K562 (cell line): Measurements from ENCODE around the gene ZNF804A. TPM values are rescaled to one million over a fixed set of nuclear protein-coding genes. Genes with fewer than 3 reads are reported as not detected.
A peak's percentile ranks its signal among the peaks of the same experiment; 100 is the strongest.

Experiments
- ATAC-seq: fragments of 200-7000 bp; cut with Tn5 transposase; 3 replicates; pipeline ENCODE4 v1.9.1; 2020; ENCODE audit warnings: moderate library complexity
- BruUV-seq: library from RNA; stranded (reverse); fragments of 400-500 nt; replicated peaks from 2 replicates; lab custom pipeline; 2021; lab: Mats Ljungman, UMichigan
- CTCF ChIA-PET: fragments of 300-600 bp; formaldehyde crosslinking; extraction: SDS; loops from one replicate; lab custom pipeline; 2021; ENCODE audit warnings: low intra/inter-chr PET ratio; lab: Yijun Ruan, JAX
- POLR2A ChIA-PET: fragments of 300-600, 350-650 bp; sonication (Branson Sonifier 250); formaldehyde crosslinking; extraction: SDS; loops from one replicate; lab custom pipeline; 2021; ENCODE audit warnings: antibody characterized with exemption, inconsistent platforms; lab: Yijun Ruan, JAX
- DNase-seq, 4 experiments: peaks; one replicate each; pipeline versions ENCODE4 v3.0.0 to v3.0.0-alpha.2; 2011 to 2018; ENCODE audit warnings: low spot score in 3 of 4, mixed read lengths in 3 of 4; ENCODE audit errors: extremely low read depth in 1 of 4
- FAIRE-seq: peaks from 2 replicates; lab custom pipeline; 2011; peaks lifted over from hg19 to GRCh38; lab: Jason Lieb, UNC
- H2AFZ ChIP-seq: 2 replicates; pipeline ENCODE4 v1.6.0; 2011; ENCODE audit warnings: low read depth, low read length, control low read depth, inconsistent platforms
- H3K27ac ChIP-seq: fragments of 200-600 bp; 3 replicates; pipeline ENCODE4 v1.8.0; 2011; ENCODE audit warnings: low read depth, mild to moderate bottlenecking, control low read depth, inconsistent platforms, low read length, moderate library complexity, mixed read lengths; ENCODE audit errors: extremely low read depth
- H3K27me3 ChIP-seq, 2 experiments: fragments of 300-600 bp in 1 of 2; 2 replicates in 1 of 2; 3 replicates in 1 of 2; pipeline versions ENCODE4 v1.6.0 to v1.8.0; 2011; ENCODE audit warnings: inconsistent platforms in 2 of 2, low read length in 2 of 2, mild to moderate bottlenecking in 1 of 2, mixed read lengths in 1 of 2, moderate library complexity in 1 of 2; ENCODE audit not compliant: control insufficient read depth in 2 of 2, insufficient read depth in 2 of 2
- H3K36me3 ChIP-seq: fragments of 300-600 bp; 3 replicates; pipeline ENCODE4 v1.8.0; 2011; ENCODE audit warnings: mild to moderate bottlenecking, low read length, inconsistent platforms; ENCODE audit not compliant: control insufficient read depth, insufficient read depth
- H3K4me1 ChIP-seq, 2 experiments: fragments of 200-600 bp in 1 of 2; replicated peaks in 1 of 2; 2 replicates in 1 of 2; 3 replicates in 1 of 2; pipeline versions ENCODE4 v1.5.1 to v1.8.0; 2011; ENCODE audit warnings: inconsistent platforms in 2 of 2, low read length in 2 of 2, mild to moderate bottlenecking in 1 of 2, mixed read lengths in 1 of 2, moderate library complexity in 1 of 2; ENCODE audit not compliant: control insufficient read depth in 2 of 2, insufficient read depth in 2 of 2
- H3K4me2 ChIP-seq: 2 replicates; pipeline ENCODE4 v1.6.1; 2011; ENCODE audit warnings: low read length, control low read depth, inconsistent platforms, mixed read lengths; ENCODE audit not compliant: insufficient read depth
- H3K4me3 ChIP-seq: fragments of 200-600 bp; sonication (generic), shearing (Covaris generic); 2 replicates; pipeline ENCODE4 v1.5.1; 2016; ENCODE audit warnings: control low read depth, inconsistent platforms
- H3K79me2 ChIP-seq: fragments of 200-600 bp; 3 replicates; pipeline ENCODE4 v1.8.0; 2011; ENCODE audit warnings: low read length, inconsistent platforms; ENCODE audit not compliant: control insufficient read depth, insufficient read depth
- H3K9ac ChIP-seq, 2 experiments: 2 replicates each; pipeline versions ENCODE4 v1.6.0 to v1.6.1; 2011; ENCODE audit warnings: low read depth in 2 of 2, low read length in 2 of 2, control low read depth in 1 of 2, inconsistent platforms in 1 of 2, mild to moderate bottlenecking in 1 of 2, mixed read lengths in 1 of 2; ENCODE audit not compliant: insufficient read depth in 1 of 2
- H3K9me1 ChIP-seq: one replicate; pipeline ENCODE4 v1.6.0; 2011; ENCODE audit warnings: inconsistent platforms, mild to moderate bottlenecking, low read length, moderate library complexity; ENCODE audit not compliant: control insufficient read depth, insufficient read depth
- H3K9me3 ChIP-seq: replicated peaks from 2 replicates; pipeline ENCODE4 v1.5.1; 2011; ENCODE audit warnings: low read depth, low read length, inconsistent platforms; ENCODE audit not compliant: control insufficient read depth, insufficient read depth
- H4K20me1 ChIP-seq: replicated peaks from 2 replicates; pipeline ENCODE4 v1.6.1; 2011; ENCODE audit warnings: low read length, inconsistent platforms, mixed read lengths; ENCODE audit not compliant: control insufficient read depth, insufficient read depth
- CBFA2T2 ChIP-seq: fragments of 450-650 bp; conservative IDR thresholded peaks from 2 replicates; pipeline ENCODE4 v1.6.1; 2017; ENCODE audit warnings: mild to moderate bottlenecking
- CBFA2T3 ChIP-seq: fragments of 450-650 bp; IDR thresholded peaks from 2 replicates; pipeline ENCODE4 v1.6.1; 2017
- ETV5 ChIP-seq: sonication (generic); formaldehyde crosslinking; IDR thresholded peaks from 2 replicates; pipeline ENCODE4 v1.4.0; 2020; ENCODE audit warnings: low read depth, mild to moderate bottlenecking, missing genetic modification reagents
- FOS ChIP-seq: IDR thresholded peaks from 3 replicates; pipeline ENCODE4 v1.6.1; 2011; ENCODE audit not compliant: insufficient read length; ENCODE audit errors: extremely low read depth
- FOXA1 ChIP-seq: fragments of 450-650 bp; IDR thresholded peaks from 2 replicates; pipeline ENCODE4 v1.6.1; 2016; ENCODE audit warnings: mild to moderate bottlenecking, borderline replicate concordance
- SAFB2 ChIP-seq: fragments of 200-400 bp; formaldehyde crosslinking; IDR thresholded peaks from 2 replicates; pipeline ENCODE4 v1.6.1; 2018; ENCODE audit warnings: borderline replicate concordance, low read length, low read depth, moderate library complexity; ENCODE audit not compliant: severe bottlenecking
- TAL1 ChIP-seq: fragments of 450-650 bp; IDR thresholded peaks from 2 replicates; pipeline ENCODE4 v1.6.1; 2016; ENCODE audit warnings: mild to moderate bottlenecking
- TCFL5 ChIP-seq: fragments of 250-450 bp; sonication (Bioruptor Pico); conservative IDR thresholded peaks from 2 replicates; pipeline ENCODE4 v1.6.1; 2021; ENCODE audit warnings: mild to moderate bottlenecking, moderate library complexity, matching md5 sums
- TEAD4 ChIP-seq, 2 experiments: sonication (generic) in 1 of 2; formaldehyde crosslinking in 1 of 2; IDR thresholded peaks; 2 replicates each; pipeline versions ENCODE4 v1.6.1 to v1.8.0; 2012 to 2022; ENCODE audit warnings: borderline replicate concordance in 1 of 2, inconsistent platforms in 1 of 2, low read length in 1 of 2, mild to moderate bottlenecking in 1 of 2, missing genetic modification reagents in 1 of 2
- ZNF41 ChIP-seq: fragments of 250-450 bp; sonication (Bioruptor Pico); conservative IDR thresholded peaks from 2 replicates; pipeline ENCODE4 v1.4.0; 2020; ENCODE audit warnings: mild to moderate bottlenecking
- ZNF436 ChIP-seq: fragments of 250-450, 450-650 bp; sonication (Bioruptor Pico); formaldehyde crosslinking; IDR thresholded peaks from 2 replicates; pipeline ENCODE4 v1.7.0; 2020; ENCODE audit warnings: mild to moderate bottlenecking
- ZNF707 ChIP-seq: fragments of 250-450 bp; sonication (Bioruptor Pico); conservative IDR thresholded peaks from 2 replicates; pipeline ENCODE4 v1.8.0; 2022; ENCODE audit warnings: inconsistent platforms, mild to moderate bottlenecking, moderate library complexity
- WGBS: fragments of 100-300 bp; shearing (Covaris generic); methylation state at CpG from one replicate; pipeline ENCODE4 v1.1.6; 2016; ENCODE audit warnings: low coverage, mixed read lengths; ENCODE audit not compliant: insufficient coverage; ENCODE audit errors: missing lambda C conversion rate; 5-methylcytosine and 5-hydroxymethylcytosine counted together
- in situ Hi-C: fragments of 300-500 bp; cut with MboI; formaldehyde crosslinking; loops from 4 replicates; pipeline ENCODE4 v1.15.0; 2018; ENCODE audit warnings: inconsistent platforms, mixed read lengths
- intact Hi-C: fragments of 100-400 bp; cut with micrococcal nuclease; formaldehyde crosslinking; loops from 2 replicates; pipeline ENCODE4 v1.14.2; 2022
- polyA plus RNA-seq, 8 experiments: library from polyadenylated mRNA; depleted of rRNA in 4 of 8; stranded (reverse) in 5 of 8; unstranded in 3 of 8; fragments of >200 nt; fragmentation: Nextera tagmentation in 2 of 8; fragmentation: Illumina TruSeq in 1 of 8; extraction: Ambion mirVana in 2 of 8; extraction: Trizol in 1 of 8; gene quantifications; 2 replicates each; pipeline versions ENCODE4 v1.2.1 to v1.2.3, GENCODE V29; 2011 to 2014; ENCODE audit warnings: inconsistent platforms in 1 of 8, missing spikeins in 1 of 8
- total RNA-seq, 7 experiments: library from RNA; depleted of rRNA in 6 of 7; stranded (reverse); fragments of >200 nt in 6 of 7; fragmentation: Illumina TruSeq in 2 of 7; extraction: Trizol in 2 of 7; gene quantifications; 2 replicates each; pipeline versions ENCODE4 v1.2.1 to v1.2.3, GENCODE V29; 2011 to 2021; ENCODE audit warnings: low replicate concordance in 1 of 7
- TF ChIP-seq, protein P1 (sequence below): fragments of 250-450 bp; sonication (Bioruptor Pico); IDR thresholded peaks from 2 replicates; pipeline ENCODE4 v1.5.0; 2020; ENCODE audit warnings: mild to moderate bottlenecking
- TF ChIP-seq, protein P2 (sequence below): sonication (generic); formaldehyde crosslinking; IDR thresholded peaks from 2 replicates; pipeline ENCODE4 v1.8.0; 2022; ENCODE audit warnings: mild to moderate bottlenecking, missing genetic modification reagents, borderline replicate concordance

The ZNF804A gene
- total and polyA plus RNA-seq, 9 of the 15 experiments (the other 6 are each of a cell fraction or from before 2014, with no cell fraction given): 0.01 to 1.2 (median 0.73) TPM

DNA sequence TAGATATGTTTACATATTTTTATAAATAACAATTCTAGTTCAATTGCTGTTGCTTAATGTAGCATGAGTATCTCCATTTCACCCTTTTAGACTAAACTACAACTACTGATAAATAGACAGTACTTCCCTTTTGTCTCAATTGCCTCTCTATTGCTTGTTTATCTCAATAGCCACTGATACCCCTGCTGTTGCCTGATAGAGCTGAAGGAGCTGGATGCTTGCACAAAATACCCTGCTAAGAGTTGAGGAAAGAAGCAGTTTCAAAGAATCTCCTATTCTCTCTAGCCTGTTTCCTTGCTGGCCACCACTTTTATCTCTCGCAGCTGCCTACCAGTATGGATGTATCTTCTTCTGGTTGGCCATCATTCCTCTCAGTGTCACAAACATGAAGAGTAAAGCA lies 16.9 kb upstream of the ZNF804A start:
- 0% methylated on average over 1 of the region's 1 CpG for WGBS
- no peaks in the 10 kb centered on the region for H3K9me1 ChIP-seq
- no peaks in the 10 kb centered on the region for H3K79me2 ChIP-seq
- H3K4me3 ChIP-seq: no peak overlapping the region
- ATAC-seq (no peak), FAIRE-seq (no peak), DNase-seq (no peak)
- in situ Hi-C loops: no loop called here
- H3K9ac ChIP-seq: no peak overlapping the region
- intact Hi-C loops: no loop called here
- H3K9me3 ChIP-seq: no peaks in the 10 kb centered on the region
- no TSS peak for BruUV-seq
- no peak overlapping the region for H2AFZ ChIP-seq
- ChIA-PET POLR2A (no interaction called here), CTCF (no interaction called here)
- H3K4me1 ChIP-seq: no peaks in the 10 kb centered on the region
- no peak overlapping the region for H3K27ac ChIP-seq
- no peaks in the 10 kb centered on the region for H3K36me3 ChIP-seq
- no peak overlapping the region for H3K4me2 ChIP-seq
- H3K27me3 ChIP-seq: no peaks in the 10 kb centered on the region
- H4K20me1 ChIP-seq: no peaks in the 10 kb centered on the region
- TF ChIP-seq ZNF41 (no peak), ETV5 (CRISPR knock-in tag) (no peak), SAFB2 (no peak), CBFA2T2 (0 out of 2 replicates have a peak, but pooled peaks have one; percentile 17), ZNF436 (CRISPR knock-in tag) (no peak), ZNF707 (no peak), FOXA1 (no peak), TCFL5 (no peak), CBFA2T3 (peak; percentile 37; the same call in 1 of the 2 replicates), FOS (no peak), TEAD4 (IDR thresholded peaks at IDR 0.05; ENCODE audit: low read length) (0 out of 2 replicates have a peak, but pooled peaks have one; percentile 24), TEAD4 (CRISPR knock-in tag; IDR thresholded peaks at IDR 0.05; ENCODE audit: borderline replicate concordance) (no peak), TAL1 (peak; percentile 22; the same call in 1 of the 2 replicates)
- TF ChIP-seq, protein P1, sequence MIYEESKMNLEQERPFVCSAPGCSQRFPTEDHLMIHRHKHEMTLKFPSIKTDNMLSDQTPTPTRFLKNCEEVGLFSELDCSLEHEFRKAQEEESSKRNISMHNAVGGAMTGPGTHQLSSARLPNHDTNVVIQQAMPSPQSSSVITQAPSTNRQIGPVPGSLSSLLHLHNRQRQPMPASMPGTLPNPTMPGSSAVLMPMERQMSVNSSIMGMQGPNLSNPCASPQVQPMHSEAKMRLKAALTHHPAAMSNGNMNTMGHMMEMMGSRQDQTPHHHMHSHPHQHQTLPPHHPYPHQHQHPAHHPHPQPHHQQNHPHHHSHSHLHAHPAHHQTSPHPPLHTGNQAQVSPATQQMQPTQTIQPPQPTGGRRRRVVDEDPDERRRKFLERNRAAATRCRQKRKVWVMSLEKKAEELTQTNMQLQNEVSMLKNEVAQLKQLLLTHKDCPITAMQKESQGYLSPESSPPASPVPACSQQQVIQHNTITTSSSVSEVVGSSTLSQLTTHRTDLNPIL (CRISPR knock-in tag): no peak
- TF ChIP-seq, protein P2, sequence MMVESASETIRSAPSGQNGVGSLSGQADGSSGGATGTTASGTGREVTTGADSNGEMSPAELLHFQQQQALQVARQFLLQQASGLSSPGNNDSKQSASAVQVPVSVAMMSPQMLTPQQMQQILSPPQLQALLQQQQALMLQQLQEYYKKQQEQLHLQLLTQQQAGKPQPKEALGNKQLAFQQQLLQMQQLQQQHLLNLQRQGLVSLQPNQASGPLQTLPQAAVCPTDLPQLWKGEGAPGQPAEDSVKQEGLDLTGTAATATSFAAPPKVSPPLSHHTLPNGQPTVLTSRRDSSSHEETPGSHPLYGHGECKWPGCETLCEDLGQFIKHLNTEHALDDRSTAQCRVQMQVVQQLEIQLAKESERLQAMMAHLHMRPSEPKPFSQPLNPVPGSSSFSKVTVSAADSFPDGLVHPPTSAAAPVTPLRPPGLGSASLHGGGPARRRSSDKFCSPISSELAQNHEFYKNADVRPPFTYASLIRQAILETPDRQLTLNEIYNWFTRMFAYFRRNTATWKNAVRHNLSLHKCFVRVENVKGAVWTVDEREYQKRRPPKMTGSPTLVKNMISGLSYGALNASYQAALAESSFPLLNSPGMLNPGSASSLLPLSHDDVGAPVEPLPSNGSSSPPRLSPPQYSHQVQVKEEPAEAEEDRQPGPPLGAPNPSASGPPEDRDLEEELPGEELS: no peak
